GM18499 (cell line): ENCODE data around the gene OR5AS1.
"Not testable (repeated sequence)": the region's sequence is repeated elsewhere in the genome, so short reads cannot be mapped to it uniquely, and the experiment has no call there.

Experiments
- ATAC-seq: cut with Tn5 transposase; IDR thresholded peaks from one replicate; pipeline ENCODE4 v1.9.1; 2021; ENCODE audit warnings: moderate number of reproducible peaks; ENCODE audit not compliant: insufficient read depth, unreplicated experiment

OR5AS1 gene

DNA sequence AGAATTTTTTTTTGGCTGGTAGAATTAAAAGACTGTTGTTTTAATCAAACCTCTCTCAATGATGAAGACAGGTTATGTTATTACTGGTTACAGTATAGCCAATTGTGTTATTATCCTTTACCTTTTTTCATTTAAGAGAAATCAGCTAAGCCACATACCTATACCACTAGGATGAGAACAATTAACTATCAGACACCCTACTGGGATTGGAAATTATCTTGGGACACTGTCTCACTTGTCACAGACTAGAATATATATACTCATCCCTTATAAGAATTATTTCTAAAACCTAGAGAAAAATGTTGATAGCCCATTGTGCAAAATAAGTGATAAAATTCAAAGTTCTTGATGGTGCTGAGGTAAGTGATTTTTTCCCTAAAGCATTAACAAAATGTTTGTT lies at the start of gene OR5AS1:
TSS of gene OR5AS1 (plus strand) at position 301 of the 400 bp plus-strand sequence. CDS start 2,765 bp downstream, outside the sequence.
- ATAC-seq, result no peak

DNA sequence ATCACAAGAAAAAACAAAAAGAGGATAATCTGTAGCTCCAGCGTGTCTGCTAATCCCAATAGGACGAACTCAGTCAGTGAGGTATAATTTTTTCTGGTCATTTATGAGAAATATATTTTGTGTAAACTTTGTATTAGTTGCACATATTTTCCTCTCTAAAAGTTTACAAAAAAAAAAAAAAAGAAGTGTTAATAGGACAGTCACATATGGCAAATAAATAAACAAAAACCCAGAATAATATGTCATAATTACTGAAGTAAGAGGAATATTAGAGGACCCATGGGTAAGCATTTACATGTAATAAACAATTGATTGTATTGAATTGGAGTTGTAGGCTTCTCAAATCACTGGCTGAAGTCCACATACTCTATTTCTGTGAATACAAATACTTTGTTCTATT lies 32.9 kb upstream of the OR5AS1 start, which contains the start of gene OR5F1:
TSS of gene OR5F1 (minus strand) at position 101 of the 400 bp plus-strand sequence. CDS start at position 101, 0 bp downstream.
- no peak for ATAC-seq

DNA sequence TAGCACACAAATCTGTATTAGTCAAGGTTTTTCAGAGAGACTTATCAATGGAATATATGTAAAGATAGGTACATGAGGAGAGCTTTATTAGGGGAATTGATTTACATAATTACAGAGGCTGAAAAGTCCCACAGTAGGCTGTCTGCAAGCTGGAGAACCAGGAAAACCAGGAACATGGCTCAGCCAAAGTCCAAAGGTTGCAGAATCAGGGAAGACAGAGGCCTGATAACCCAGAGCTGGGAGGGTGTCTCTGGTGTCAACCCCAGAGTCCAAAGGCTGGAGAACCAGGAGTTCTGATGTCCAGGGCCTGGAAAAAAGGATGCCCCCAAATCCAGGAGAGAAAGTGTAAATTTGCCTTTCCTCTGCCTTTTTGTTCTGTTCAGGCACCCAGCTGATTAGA lies 16.7 kb upstream of the OR5AS1 start:
- ATAC-seq, result no peak

DNA sequence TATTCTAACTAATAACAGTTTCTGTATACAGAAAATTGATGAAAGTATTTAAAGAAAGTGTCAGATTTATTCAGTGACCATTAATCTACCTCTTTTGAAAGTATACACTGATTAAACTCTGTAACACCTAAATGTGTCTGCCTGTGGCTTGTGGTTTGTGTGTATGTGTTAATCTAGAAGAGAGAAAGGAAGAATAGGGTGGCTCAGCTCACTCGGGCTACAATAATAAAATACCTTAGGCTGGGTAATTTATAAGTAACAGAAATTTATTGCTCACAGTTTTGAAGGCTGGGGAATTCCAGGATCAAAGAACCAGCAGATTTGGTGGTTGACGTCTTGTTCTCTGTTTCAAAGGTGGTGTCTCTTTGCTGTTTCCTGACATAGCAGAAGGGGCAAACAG lies 13.6 kb upstream of the OR5AS1 start:
- ATAC-seq, result no peak

DNA sequence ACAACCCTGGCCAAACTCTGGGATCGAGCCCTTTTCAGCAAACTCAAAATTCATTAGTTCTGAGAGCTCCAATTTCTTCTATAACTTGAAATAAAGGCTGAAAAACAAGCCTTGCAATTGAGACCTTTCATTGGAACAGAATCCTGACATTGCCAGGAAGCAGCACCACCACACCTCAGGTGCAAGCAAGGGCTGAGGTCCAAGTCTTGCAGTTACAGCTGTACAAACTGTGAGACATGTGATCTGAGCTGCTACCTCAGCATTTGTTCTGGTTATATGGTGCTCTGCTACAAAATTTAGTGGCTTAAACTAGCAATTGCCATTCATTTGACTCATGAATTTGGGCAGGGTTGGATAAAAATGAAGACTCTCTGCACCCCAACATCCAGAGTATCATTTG lies 18.1 kb downstream of the OR5AS1 start:
- no peak for ATAC-seq

DNA sequence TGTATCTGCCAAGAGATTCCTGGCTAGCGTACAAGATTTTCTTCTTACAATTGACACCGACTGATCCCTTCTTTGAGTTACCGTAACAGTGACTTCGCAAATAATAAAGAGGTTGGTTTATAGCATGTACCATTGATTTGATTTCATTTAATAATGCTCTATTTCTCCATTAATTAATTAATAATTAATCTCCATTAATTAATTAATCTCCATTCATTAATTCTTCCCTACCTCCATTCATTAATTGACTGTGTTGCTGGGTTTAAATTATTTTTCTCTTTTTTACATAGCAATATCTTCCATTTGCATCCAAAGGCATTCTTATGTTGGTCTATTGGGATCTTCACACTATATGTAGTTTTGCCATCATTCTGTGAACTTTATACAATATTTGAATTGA lies 21.0 kb downstream of the OR5AS1 start:
- no peak for ATAC-seq

DNA sequence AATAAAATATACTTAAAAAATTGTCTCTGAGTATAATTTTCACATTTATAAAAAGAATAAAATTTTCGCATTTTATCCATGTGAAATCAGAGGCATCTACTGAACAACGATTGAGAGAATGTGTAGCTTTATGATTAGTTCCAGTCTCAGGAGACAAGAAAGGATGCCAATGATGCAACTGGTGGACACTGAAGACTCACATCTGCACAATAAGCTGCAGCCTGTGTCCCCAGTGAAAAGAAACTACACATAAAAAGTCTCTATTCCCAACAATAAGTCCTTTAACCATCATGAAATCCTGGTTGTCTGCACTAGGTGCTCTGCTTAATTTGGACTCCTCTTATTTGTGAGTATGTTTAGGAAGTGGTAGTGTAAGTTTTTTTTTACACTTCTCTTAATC lies 22.0 kb downstream of the OR5AS1 start:
- ATAC-seq, result no peak

DNA sequence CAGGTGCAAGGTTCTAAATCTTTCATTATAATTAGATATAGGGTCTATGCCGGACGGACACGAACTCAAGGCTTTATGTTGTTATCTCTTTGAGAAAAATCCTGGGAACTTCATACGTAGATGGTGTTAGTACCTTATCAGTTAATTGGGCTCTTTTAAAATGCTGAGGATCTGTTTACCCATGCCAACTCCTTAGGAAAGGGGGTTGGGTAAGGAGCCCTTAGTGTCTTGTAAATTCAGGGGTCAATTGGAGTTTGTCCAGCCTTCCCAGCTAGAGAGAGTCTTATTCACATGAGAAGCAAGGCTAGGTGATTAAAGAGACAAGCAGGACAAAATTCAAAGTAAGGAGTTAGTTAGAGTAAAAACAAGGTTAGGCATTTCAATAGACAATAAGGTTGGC lies 28.9 kb downstream of the OR5AS1 start:
- ATAC-seq, result not testable (repeated sequence)

DNA sequence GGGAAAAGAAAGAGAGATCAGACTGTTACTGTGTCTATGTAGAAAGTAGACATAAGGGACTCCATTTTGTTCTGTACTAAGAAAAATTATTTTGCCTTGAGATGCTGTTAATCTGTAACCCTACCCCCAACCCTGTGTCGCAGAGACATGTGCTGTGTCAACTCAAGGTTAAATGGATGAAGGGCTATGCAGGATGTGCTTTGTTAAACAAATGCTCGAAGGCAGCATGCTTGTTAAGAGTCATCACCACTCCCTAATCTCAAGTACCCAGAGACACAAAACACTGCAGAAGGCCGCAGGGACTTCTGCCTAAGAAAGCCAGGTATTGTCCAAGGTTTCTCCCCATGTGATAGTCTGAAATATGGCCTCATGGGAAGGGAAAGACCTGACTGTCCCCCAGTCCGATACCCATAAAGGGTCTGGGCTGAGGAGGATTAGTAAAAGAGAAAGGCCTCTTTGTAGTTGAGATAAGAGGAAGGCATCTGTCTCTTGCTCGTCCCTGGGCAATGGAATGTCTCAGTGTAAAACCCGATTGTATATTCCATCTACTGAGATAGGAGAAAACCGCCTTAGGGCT lies 30.3 kb downstream of the OR5AS1 start:
- not testable (repeated sequence) for ATAC-seq

DNA sequence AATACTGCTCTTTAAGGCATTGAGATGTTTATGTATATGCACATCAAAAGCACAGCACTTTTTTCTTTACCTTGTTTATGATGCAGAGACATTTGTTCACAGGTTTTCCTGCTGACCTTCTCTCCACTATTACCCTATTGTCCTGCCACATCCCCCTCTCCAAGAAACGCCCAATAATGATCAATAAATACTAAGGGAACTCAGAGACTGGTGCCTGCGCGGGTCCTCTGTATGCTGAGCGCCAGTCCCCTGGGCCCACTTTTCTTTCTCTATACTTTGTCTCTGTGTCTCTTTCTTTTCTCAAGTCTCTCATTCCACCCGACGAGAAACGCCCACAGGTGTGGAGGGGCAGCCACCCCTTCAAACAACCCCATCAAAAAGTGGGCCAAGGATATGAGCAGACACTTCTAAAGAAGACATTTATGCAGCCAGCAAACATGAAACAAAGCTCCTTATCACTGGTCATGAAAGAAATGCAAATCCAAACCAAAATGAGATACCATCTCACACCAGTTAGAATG lies 30.9 kb downstream of the OR5AS1 start:
- ATAC-seq, result not testable (repeated sequence)

DNA sequence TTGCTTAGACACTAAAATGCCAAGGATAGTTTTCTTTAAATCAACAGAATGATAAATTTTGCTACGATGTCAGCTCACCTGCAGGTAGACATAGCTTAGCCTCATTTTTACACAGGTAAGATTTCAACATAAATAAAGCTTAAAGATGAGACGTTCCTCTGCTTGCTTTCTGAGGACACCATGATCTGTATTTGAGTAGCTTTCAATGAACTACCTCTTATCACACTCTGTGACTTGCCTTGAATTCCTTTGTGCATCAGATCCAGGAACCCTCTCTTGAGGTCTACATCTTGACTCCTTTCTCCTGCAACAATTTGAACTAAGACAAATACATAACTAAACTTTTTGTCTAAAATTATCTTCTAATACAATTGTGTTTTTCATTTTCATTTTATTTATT lies 39.5 kb downstream of the OR5AS1 start:
- no peak for ATAC-seq
